GM12873 (cell line): ENCODE measurements around the gene ADAM10.

Experiments
- TF ChIP-seq, protein P1 (sequence below): IDR thresholded peaks from 2 replicates; pipeline ENCODE4 v1.5.1; 2012; ENCODE audit warnings: low read depth, mild to moderate bottlenecking, moderate library complexity, low read length, control low read depth; ENCODE audit not compliant: insufficient read depth; ENCODE audit errors: missing control alignments

Gene ADAM10

DNA sequence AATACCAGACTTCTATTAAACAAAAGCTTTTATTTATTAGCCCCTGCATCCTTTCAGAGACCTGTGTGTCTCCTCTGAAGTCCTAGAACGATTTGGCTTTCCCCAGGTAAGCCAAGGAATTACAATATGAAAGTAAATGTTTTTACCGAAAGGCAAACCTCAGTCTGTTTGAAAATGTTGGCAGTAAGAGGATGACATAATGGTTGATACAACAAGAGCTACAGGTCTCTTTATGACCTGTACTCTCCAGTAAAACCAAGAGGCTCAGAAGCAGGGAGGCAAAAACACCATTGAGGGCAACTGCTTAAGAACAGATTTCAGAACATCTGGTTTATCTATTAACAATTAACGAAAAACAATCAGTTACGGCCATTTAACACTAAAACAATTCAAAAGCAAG lies 107.8 kb downstream of the ADAM10 start:
- TF ChIP-seq, protein P1, sequence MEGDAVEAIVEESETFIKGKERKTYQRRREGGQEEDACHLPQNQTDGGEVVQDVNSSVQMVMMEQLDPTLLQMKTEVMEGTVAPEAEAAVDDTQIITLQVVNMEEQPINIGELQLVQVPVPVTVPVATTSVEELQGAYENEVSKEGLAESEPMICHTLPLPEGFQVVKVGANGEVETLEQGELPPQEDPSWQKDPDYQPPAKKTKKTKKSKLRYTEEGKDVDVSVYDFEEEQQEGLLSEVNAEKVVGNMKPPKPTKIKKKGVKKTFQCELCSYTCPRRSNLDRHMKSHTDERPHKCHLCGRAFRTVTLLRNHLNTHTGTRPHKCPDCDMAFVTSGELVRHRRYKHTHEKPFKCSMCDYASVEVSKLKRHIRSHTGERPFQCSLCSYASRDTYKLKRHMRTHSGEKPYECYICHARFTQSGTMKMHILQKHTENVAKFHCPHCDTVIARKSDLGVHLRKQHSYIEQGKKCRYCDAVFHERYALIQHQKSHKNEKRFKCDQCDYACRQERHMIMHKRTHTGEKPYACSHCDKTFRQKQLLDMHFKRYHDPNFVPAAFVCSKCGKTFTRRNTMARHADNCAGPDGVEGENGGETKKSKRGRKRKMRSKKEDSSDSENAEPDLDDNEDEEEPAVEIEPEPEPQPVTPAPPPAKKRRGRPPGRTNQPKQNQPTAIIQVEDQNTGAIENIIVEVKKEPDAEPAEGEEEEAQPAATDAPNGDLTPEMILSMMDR, result no peak

DNA sequence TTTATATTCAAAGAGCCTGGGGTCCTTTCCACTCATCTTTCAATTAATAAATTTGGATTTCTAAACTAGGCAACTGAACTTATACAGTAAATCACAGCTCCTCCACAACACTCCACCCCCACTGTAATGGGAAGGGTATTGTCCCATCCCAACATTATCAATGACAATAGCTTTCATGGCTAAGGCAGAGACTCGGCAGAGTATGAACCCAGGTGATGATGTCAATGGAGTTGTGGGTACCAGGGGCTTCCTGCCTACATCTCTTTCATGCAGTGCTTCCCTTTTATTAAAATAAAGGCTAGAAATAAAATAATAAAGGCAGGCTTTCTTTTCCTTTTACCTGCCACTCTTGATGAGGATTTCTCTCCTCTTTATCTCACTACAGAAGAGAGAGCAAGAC lies 109.5 kb downstream of the ADAM10 start:
- TF ChIP-seq, protein P1, result no peak

DNA sequence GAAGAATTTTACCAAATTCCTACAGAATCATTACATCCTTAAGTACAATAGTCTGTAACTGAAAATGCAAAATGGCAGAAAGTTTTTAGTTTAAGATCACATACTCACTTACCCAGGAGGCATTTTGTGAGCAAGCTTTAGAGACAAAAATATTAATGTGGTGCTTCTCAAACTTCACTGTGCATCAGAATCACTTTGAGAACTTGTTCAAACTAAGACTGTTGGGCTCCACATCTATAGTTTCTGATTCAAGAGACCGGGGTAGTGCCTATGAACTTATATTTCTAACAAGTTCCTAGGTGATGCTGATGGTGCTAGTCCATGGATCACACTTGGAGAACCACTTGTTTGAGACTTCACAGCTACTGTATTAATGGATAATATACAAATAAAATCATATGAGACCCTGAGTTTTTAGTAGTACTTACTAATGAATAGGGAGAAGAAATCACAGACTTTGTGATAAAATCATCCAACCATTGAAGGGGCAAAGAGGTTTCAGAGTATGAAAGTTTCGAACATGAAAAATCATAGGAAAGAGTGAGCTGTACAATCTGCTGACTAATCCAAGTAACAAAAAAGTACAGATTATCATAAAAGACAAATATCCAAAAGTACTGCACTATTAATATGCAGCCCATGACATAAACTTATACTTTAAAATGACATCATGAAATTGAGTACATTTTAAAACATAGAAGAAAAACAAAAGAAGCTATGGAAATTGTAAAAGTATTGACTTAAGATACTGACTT lies 110.3 kb downstream of the ADAM10 start:
- TF ChIP-seq, protein P1, result no peak

DNA sequence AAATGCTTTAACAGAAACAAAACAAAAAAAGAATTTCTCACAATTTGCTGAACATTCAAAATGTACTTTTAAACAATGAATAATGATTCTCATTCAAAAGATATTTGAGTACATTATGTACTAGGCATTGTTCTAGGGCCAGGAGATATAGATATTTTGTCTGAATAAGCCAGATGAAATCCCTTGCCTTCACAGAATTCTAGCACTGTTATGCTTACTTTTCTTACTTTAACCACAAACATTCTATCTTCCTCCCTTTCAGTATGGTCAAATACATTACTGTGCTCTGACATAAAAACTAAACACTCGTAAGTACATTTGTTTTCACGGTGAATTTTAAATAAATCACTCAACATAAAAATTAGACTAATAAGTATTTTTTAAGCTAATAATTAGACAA lies 116.7 kb downstream of the ADAM10 start:
- TF ChIP-seq, protein P1, result no peak

DNA sequence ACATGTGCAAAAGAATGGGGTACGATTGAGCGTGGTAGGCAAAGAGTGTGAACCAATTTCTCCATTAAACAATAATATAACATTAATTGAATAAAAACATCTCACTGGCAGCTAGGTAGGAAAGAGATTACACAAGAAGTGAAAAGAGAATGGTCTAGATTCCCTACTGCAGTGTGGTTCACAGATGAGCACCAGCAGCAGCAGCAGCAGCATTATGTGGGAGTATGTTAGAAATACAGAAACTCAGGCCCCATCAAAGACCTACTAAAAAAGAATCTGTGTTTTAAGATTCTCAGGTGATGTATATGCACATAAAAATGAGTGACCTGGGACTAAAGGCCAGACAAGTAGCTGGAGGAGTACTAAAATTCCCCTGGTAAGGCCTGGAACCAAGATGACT lies 118.2 kb downstream of the ADAM10 start:
- TF ChIP-seq, protein P1, result no peak

DNA sequence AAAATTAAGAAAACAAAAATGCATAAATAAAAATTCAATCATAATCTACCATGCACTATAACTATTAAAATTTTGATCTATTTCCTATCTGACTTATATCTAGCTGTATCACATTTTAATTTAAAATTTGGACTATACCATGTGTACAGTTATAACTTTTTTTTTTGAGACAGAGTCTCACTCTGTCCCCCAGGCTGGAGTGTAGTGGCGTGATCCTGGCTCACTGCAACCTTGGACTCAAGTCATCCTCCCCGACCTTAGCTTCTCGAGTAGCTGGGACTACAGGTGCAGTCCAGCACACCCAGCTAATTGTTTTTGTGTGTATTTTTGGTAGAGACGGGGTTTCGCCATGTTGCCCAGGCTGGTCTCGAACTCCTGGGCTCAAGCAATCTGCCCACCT lies 119.9 kb downstream of the ADAM10 start:
- TF ChIP-seq, protein P1, result no peak

DNA sequence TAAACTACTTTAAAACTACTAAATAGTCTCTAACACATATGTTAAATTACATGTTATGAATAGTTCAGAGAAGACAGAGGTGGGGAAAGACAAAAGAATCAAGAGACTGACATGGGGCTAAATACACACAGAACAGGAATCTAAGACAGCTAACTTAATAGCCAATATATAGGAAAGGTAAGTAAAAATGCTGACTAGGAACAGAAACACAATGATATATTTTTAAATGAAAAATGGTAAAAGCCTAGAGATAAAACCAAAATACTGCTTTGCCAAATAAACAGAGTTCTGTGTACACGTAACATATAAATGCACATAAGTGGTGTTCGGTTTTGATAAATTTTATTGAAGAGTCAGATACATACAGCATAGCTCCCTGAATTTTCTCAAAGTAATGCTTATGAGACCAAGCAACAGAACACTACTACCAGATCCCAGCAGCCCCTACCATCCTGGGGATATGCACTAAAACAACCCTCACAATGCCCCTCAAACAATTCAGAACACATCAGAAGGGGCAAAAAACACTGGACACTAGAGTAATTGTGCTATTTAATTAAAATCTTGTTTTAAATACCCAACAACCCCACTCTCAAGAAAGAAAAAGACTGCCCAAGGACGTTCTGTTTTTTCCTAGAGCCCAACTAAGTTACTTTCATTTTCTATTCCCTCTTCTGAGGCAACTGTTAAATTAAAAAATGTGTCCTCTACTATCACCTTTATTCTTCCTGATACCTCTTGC lies 121.1 kb downstream of the ADAM10 start:
- TF ChIP-seq, protein P1, result no peak
